ENCODE measurements around the gene PDZRN3.

Gene PDZRN3

DNA sequence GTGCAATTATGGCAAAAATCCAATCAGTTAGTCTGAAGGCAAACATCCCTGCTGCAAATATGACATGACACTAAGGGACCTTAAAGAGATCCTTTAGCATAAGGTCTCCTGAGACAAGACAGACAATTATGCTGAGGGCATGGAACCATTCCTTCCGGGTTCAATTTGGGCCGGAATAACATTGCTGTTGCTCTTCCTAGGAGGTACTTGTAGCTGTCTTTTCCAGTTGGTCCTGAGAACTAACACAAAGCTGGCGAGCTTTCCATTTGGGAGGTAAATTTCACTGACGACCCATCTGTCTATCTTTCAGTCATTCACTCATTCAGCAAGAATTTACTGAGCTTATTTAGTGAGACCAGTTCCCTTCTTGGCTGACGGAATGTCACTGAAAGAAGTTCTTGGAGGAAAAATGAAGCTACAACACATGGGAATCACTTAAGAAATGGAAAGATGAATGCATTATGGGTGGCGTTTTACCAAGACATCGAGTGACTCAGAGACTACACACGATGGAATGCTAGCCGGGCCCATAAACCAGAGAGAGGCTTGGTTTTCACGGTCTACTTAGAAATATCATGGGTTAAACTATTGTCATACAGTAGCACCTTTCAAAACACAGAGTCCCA is 215.5 kb downstream of the PDZRN3 start:
- TF ChIP-seq SIN3A (IDR thresholded peaks at IDR 0.05; ENCODE audit: borderline replicate concordance, insufficient read depth, low read length), result no peak

DNA sequence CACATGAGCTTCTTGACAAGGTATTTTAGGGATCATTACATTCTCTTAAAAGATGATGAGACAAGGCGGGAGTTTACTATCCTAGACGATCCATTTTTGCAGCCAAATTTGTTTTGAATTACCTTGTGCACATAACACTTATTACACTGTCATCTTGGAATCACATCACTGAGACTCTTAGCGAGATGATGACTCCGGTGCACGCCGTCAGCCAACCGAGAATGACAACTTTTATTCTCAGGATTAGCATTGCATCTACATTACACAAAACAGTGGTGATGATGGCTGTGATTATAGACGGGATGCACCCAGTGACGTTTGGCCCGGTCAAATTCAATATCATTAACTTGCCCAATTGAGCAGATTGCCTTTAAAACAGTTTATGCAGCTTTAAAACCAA is 216.1 kb downstream of the PDZRN3 start:
- no peak for TF ChIP-seq FOXP2 (optimal IDR thresholded peaks at IDR 0.05; ENCODE audit: borderline replicate concordance, extremely low read depth, extremely low read length, insufficient read depth)
- TF ChIP-seq, protein P1, sequence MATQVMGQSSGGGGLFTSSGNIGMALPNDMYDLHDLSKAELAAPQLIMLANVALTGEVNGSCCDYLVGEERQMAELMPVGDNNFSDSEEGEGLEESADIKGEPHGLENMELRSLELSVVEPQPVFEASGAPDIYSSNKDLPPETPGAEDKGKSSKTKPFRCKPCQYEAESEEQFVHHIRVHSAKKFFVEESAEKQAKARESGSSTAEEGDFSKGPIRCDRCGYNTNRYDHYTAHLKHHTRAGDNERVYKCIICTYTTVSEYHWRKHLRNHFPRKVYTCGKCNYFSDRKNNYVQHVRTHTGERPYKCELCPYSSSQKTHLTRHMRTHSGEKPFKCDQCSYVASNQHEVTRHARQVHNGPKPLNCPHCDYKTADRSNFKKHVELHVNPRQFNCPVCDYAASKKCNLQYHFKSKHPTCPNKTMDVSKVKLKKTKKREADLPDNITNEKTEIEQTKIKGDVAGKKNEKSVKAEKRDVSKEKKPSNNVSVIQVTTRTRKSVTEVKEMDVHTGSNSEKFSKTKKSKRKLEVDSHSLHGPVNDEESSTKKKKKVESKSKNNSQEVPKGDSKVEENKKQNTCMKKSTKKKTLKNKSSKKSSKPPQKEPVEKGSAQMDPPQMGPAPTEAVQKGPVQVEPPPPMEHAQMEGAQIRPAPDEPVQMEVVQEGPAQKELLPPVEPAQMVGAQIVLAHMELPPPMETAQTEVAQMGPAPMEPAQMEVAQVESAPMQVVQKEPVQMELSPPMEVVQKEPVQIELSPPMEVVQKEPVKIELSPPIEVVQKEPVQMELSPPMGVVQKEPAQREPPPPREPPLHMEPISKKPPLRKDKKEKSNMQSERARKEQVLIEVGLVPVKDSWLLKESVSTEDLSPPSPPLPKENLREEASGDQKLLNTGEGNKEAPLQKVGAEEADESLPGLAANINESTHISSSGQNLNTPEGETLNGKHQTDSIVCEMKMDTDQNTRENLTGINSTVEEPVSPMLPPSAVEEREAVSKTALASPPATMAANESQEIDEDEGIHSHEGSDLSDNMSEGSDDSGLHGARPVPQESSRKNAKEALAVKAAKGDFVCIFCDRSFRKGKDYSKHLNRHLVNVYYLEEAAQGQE (IDR thresholded peaks at IDR 0.05; ENCODE audit: insufficient read depth in 1 of 2, low read depth in 2 of 2, low read length in 2 of 2), result no peak
- TF ChIP-seq TAF1 (IDR thresholded peaks at IDR 0.05; ENCODE audit: borderline replicate concordance, insufficient read depth, low read length), result no peak
- no peak for TF ChIP-seq POLR2AphosphoS5 (IDR thresholded peaks at IDR 0.05; ENCODE audit: low read depth, low read length)
- no peak for TF ChIP-seq SIN3A (IDR thresholded peaks at IDR 0.05; ENCODE audit: borderline replicate concordance, insufficient read depth, low read length)

DNA sequence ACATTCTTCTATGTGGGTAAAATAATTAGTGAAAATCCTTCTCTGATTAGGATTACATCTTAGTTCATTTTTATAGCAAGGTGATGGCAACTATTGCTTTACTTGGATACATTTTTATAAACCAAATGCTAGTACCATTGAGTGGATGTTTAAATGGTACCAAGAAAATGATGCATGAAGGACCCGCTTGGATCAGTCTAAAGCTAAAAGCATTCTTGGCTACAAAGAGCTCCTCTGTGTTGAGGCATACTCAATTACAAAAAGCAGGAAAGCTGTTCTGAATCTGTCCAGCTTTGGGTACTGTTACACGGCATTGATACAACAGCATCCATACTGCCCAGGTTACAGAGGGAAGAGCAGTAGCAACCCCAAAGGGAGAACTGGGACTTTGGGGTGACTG is 217.2 kb downstream of the PDZRN3 start:
- TF ChIP-seq, protein P1 (IDR thresholded peaks at IDR 0.05; ENCODE audit: insufficient read depth in 1 of 2, low read depth in 2 of 2, low read length in 2 of 2), result no peak

DNA sequence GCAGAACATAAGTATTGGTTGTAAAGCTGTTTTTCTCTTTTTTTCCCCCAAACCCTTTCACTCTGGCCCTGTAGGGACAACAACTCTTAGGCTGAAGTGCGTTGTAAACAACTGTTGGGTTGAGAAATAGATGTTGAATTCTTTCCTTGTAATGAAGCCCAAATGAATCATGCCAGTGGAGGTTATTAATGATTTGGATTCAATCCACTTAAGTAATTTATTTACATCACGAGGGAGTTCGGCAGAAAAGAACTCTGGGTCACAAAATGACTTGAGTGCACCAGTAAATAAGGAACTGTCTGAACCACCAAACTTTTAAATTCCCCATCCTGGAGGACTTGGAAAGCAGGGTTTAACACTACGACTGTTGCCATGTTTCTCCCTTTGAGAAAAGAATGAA is 218.9 kb downstream of the PDZRN3 start:
- no peak for TF ChIP-seq POLR2AphosphoS5 (IDR thresholded peaks at IDR 0.05; ENCODE audit: low read depth, low read length)
- no peak for TF ChIP-seq TAF1 (IDR thresholded peaks at IDR 0.05; ENCODE audit: borderline replicate concordance, insufficient read depth, low read length)
- TF ChIP-seq, protein P1 (IDR thresholded peaks at IDR 0.05; ENCODE audit: insufficient read depth in 1 of 2, low read depth in 2 of 2, low read length in 2 of 2), result no peak
- TF ChIP-seq SIN3A (IDR thresholded peaks at IDR 0.05; ENCODE audit: borderline replicate concordance, insufficient read depth, low read length), result no peak
- TF ChIP-seq FOXP2 (optimal IDR thresholded peaks at IDR 0.05; ENCODE audit: borderline replicate concordance, extremely low read depth, extremely low read length, insufficient read depth), result no peak

DNA sequence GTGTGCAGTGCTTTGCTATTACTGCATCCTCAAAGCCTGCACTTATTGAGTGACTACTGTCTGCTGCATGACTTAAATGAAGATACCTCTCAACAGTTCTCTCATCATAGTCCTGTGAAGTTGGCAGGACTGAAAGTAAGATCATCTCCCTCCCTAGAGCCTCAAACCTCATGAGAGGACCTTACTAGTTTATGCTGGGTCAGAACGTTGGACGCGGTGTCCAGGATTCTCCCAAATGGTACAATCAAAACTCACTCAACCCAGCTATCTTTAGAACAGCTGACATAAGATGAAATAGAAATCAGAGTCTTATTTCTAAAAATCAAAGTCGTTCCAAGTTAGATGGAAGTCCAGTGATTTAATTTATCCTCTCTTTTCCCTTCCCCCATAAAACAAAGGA is 219.7 kb downstream of the PDZRN3 start:
- TF ChIP-seq, protein P1 (IDR thresholded peaks at IDR 0.05; ENCODE audit: insufficient read depth in 1 of 2, low read depth in 2 of 2, low read length in 2 of 2), result no peak
- TF ChIP-seq POLR2AphosphoS5 (IDR thresholded peaks at IDR 0.05; ENCODE audit: low read depth, low read length), result no peak
- no peak for TF ChIP-seq FOXP2 (optimal IDR thresholded peaks at IDR 0.05; ENCODE audit: borderline replicate concordance, extremely low read depth, extremely low read length, insufficient read depth)
- no peak for TF ChIP-seq SIN3A (IDR thresholded peaks at IDR 0.05; ENCODE audit: borderline replicate concordance, insufficient read depth, low read length)
- TF ChIP-seq TAF1 (IDR thresholded peaks at IDR 0.05; ENCODE audit: borderline replicate concordance, insufficient read depth, low read length), result no peak
